Neuronal stem cell (in vitro differentiated cells): ENCODE data around the gene MDP1.
A peak's percentile ranks its signal among the peaks of the same experiment; 100 is the strongest.

Experiments used
- DNase-seq: peaks from one replicate; pipeline ENCODE4 v3.0.0-alpha.2; 2013; ENCODE audit warnings: low spot score
- H2AFZ ChIP-seq: one replicate; pipeline ENCODE4 v1.6.1; 2013; ENCODE audit warnings: mild to moderate bottlenecking, low read length, inconsistent platforms
- H2AK5ac ChIP-seq: 2 replicates; pipeline ENCODE4 v1.6.1; 2013; ENCODE audit warnings: low read depth, mild to moderate bottlenecking, inconsistent platforms, low read length, moderate library complexity, mixed read lengths
- H2BK120ac ChIP-seq: 2 replicates; pipeline ENCODE4 v1.6.1; 2013; ENCODE audit warnings: low read depth, mild to moderate bottlenecking, inconsistent platforms, low read length, moderate library complexity, mixed read lengths
- H2BK12ac ChIP-seq: one replicate; pipeline ENCODE4 v1.6.1; 2013; ENCODE audit warnings: low read length, inconsistent platforms
- H2BK15ac ChIP-seq: 2 replicates; pipeline ENCODE4 v1.6.1; 2013; ENCODE audit warnings: mild to moderate bottlenecking, low read length, inconsistent platforms, mixed read lengths
- H2BK5ac ChIP-seq: one replicate; pipeline ENCODE4 v1.6.1; 2013; ENCODE audit warnings: inconsistent platforms, mild to moderate bottlenecking, low read length, moderate library complexity
- H3K14ac ChIP-seq: one replicate; pipeline ENCODE4 v1.6.1; 2013; ENCODE audit warnings: low read length, inconsistent platforms
- H3K18ac ChIP-seq: 2 replicates; pipeline ENCODE4 v1.6.1; 2013; ENCODE audit warnings: low read length, inconsistent platforms
- H3K23ac ChIP-seq: 2 replicates; pipeline ENCODE4 v1.6.1; 2013; ENCODE audit warnings: low read depth, mild to moderate bottlenecking, mixed read lengths, low read length, inconsistent platforms; ENCODE audit not compliant: poor library complexity
- H3K27ac ChIP-seq: replicated peaks from 3 replicates; pipeline ENCODE4 v1.5.1; 2013; ENCODE audit warnings: low read length, inconsistent platforms
- H3K27me3 ChIP-seq, 3 experiments: 2 replicates each; pipeline ENCODE4 v1.6.1; 2013; ENCODE audit warnings: low read length in 3 of 3, mild to moderate bottlenecking in 2 of 3, inconsistent platforms in 1 of 3, low read depth in 1 of 3, mixed read lengths in 1 of 3, moderate library complexity in 1 of 3; ENCODE audit not compliant: control insufficient read depth in 3 of 3, insufficient read depth in 3 of 3
- H3K36me3 ChIP-seq, 2 donors: replicated peaks in 1 of 2; 2 replicates each; pipeline ENCODE4 v1.6.1; 2013; ENCODE audit warnings: low read length in 2 of 2; ENCODE audit not compliant: control insufficient read depth in 2 of 2, insufficient read depth in 2 of 2
- H3K4ac ChIP-seq: 2 replicates; pipeline ENCODE4 v1.6.1; 2013; ENCODE audit warnings: inconsistent platforms, mild to moderate bottlenecking, low read length, moderate library complexity
- H3K4me1 ChIP-seq, 2 donors: 1 replicate in 1 of 2; 2 replicates in 1 of 2; pipeline ENCODE4 v1.6.1; 2013; ENCODE audit warnings: low read length in 2 of 2, low read depth in 1 of 2; ENCODE audit not compliant: control insufficient read depth in 2 of 2, insufficient read depth in 1 of 2
- H3K4me2 ChIP-seq: one replicate; pipeline ENCODE4 v1.6.1; 2013; ENCODE audit warnings: mild to moderate bottlenecking, low read length, inconsistent platforms; ENCODE audit not compliant: insufficient read depth, poor library complexity, severe bottlenecking
- H3K4me3 ChIP-seq, 2 donors: 2 replicates each; pipeline ENCODE4 v1.5.1; 2013; ENCODE audit warnings: low read length in 2 of 2, mild to moderate bottlenecking in 2 of 2, inconsistent platforms in 1 of 2, moderate library complexity in 1 of 2
- H3K79me1 ChIP-seq: one replicate; pipeline ENCODE4 v1.6.1; 2013; ENCODE audit warnings: low read depth, mild to moderate bottlenecking, inconsistent platforms, low read length, moderate library complexity
- H3K9ac ChIP-seq: one replicate; pipeline ENCODE4 v1.6.1; 2013; ENCODE audit warnings: mild to moderate bottlenecking, low read depth, low read length, inconsistent platforms; ENCODE audit not compliant: poor library complexity
- H3K9me3 ChIP-seq, 2 donors: replicated peaks in 1 of 2; 2 replicates each; pipeline versions ENCODE3 to v1.6.1; 2013; ENCODE audit warnings: low read length in 2 of 2, mild to moderate bottlenecking in 2 of 2, inconsistent platforms in 1 of 2, low read depth in 1 of 2, mixed read lengths in 1 of 2, moderate library complexity in 1 of 2; ENCODE audit not compliant: control insufficient read depth in 2 of 2, insufficient read depth in 1 of 2
- H4K8ac ChIP-seq: one replicate; pipeline ENCODE4 v1.6.1; 2013; ENCODE audit warnings: low read depth, mild to moderate bottlenecking, inconsistent platforms, low read length, moderate library complexity
- H4K91ac ChIP-seq: one replicate; pipeline ENCODE4 v1.6.1; 2013; ENCODE audit warnings: low read length, low read depth, mild to moderate bottlenecking, inconsistent platforms; ENCODE audit not compliant: poor library complexity
- WGBS, 2 donors: extraction: QIAGEN DNeasy Blood & Tissue Kit; methylation state at CpG; one replicate each; pipeline ENCODE4 v1.1.7; 2013; ENCODE audit warnings: missing lambda C conversion rate in 2 of 2, mixed read lengths in 1 of 2; ENCODE audit not compliant: insufficient read length in 2 of 2, insufficient replicate concordance in 1 of 2; ENCODE audit errors: extremely low coverage in 2 of 2; 5-methylcytosine and 5-hydroxymethylcytosine counted together

MDP1 gene

DNA sequence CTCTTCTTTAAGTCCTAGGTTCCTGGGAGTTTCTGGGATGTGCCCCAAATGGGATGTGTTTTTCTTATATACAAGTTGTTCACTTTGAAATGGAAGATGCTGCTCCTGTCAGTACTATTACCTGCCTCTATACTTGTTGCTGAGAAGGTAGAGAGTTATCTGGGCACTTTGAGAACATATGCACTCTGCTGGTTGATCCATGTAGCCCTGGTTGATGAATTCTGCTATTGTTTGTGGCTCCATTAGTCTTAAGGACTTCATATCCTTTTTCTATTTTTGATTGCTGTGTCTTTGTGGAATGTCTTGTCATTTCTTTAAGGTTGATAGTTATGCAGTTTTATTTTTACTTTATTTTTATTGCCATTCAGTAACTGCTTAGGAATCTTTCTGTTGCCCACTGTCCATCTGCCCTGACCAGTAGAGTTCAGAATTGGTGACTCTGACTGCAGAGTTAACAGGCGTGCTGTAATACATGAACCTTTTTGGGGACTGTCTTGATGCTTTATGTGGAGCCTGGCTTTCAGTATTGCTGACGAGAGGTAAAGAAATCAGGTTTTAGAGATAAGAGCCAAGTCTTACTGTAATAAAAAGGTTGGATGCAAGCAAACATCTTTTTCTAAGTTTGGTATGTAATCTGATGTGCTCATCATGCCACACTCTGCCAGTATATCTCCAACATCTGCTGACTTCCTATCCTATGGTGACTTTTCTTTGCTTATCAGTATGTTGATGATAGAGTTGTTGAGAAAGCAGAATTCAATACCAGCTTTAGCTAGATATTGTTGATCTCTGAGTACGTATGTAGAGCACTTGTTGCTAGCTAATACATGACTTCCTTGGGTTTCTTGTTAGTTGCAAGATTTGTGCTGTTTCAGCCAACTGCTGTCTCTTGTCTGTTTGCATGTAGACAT, 18.5 kb upstream of the MDP1 start:
- no peak overlapping the region for H2BK120ac ChIP-seq
- no peak overlapping the region for H3K14ac ChIP-seq
- no peak overlapping the region for H2BK15ac ChIP-seq
- H2BK12ac ChIP-seq = no peak overlapping the region
- no peak for DNase-seq
- H4K91ac ChIP-seq = no peak overlapping the region
- H3K4ac ChIP-seq = no peak overlapping the region
- no peak overlapping the region for H4K8ac ChIP-seq
- H3K23ac ChIP-seq = no peak overlapping the region
- no peak overlapping the region for H2AFZ ChIP-seq
- no peak overlapping the region for H3K4me3 ChIP-seq
- H3K27ac ChIP-seq = no peak overlapping the region
- peaks cover 25 to 59% of the 10 kb centered on the region in 2 donors for H3K36me3 ChIP-seq
- no peak overlapping the region for H2BK5ac ChIP-seq
- H3K4me1 ChIP-seq = peaks cover 9 to 11% of the 10 kb centered on the region in 2 donors
- H3K27me3 ChIP-seq = no peaks in the 10 kb centered on the region
- no peak overlapping the region for H3K4me2 ChIP-seq
- no CpG with 5 or more reads among the region's 3 CpGs for WGBS, 2 donors
- no peaks in the 10 kb centered on the region for H3K9me3 ChIP-seq
- no peak overlapping the region for H3K18ac ChIP-seq
- no peak overlapping the region for H2AK5ac ChIP-seq
- peaks cover 5% of the 10 kb centered on the region for H3K79me1 ChIP-seq
- H3K9ac ChIP-seq = no peak overlapping the region

DNA sequence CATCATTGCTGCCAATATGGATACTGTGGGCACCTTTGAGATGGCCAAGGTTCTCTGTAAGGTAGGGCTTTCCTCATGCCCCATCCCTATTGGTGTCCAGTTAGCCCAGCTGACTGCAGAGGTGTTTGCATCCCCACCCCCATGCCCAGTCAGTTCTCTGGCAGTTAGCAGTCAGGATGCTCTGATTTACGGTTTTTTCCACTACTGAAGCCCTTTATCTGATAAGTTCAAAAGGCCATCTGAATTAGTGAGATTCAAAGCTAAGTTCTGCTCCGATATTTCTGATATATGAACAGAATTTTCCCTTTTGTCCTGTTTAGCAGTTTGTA, 17.6 kb upstream of the MDP1 start:
- Histone ChIP-seq H4K91ac (no peak overlapping the region), H3K18ac (no peak overlapping the region), H3K36me3 (peaks cover 19 to 51% of the 10 kb centered on the region in 2 donors), H2BK120ac (no peak overlapping the region), H3K4me1 (peaks cover 9 to 11% of the 10 kb centered on the region in 2 donors), H3K27me3 (no peaks in the 10 kb centered on the region), H3K23ac (no peak overlapping the region), H3K79me1 (peaks cover 5% of the 10 kb centered on the region), H2BK12ac (no peak overlapping the region), H3K9me3 (no peaks in the 10 kb centered on the region), H3K9ac (no peak overlapping the region), H2AFZ (no peak overlapping the region), H2BK5ac (no peak overlapping the region), H2AK5ac (no peak overlapping the region), H3K4me2 (no peak overlapping the region), H2BK15ac (no peak overlapping the region), H3K4ac (no peak overlapping the region), H3K27ac (no peak overlapping the region), H3K4me3 (peak overlapping the region in 1 of 2 donors; percentile 86), H3K14ac (no peak overlapping the region), H4K8ac (no peak overlapping the region)
- no CpG with 5 or more reads among the region's 2 CpGs for WGBS, 2 donors
- no peak for DNase-seq

- H4K91ac ChIP-seq = no peak within 1 kb of the TSS
Observed at GRCh38 chr14:24232645-24233537, 17.0 kb upstream of the MDP1 start, which contains the start of gene GMPR2. Gene GMPR2 (plus strand): TSS chr14:24232929. CDS start chr14:24233254, 325 bp downstream.

More at GRCh38 chr14:24232645-24233537, 17.0 kb upstream of the MDP1 start, which contains the start of gene GMPR2:
- peak within 1 kb of the TSS; percentile 35 for H2BK15ac ChIP-seq
- H3K36me3 ChIP-seq = peaks cover 16 to 50% of the 10 kb centered on the region in 2 donors
- no peaks in the 10 kb centered on the region for H3K27me3 ChIP-seq
- peak within 1 kb of the TSS; percentile 99 for H2AFZ ChIP-seq
- peak within 1 kb of the TSS; percentile 94 for H3K27ac ChIP-seq
- peak within 1 kb of the TSS; percentile 8 for H3K23ac ChIP-seq
- peak within 1 kb of the TSS; percentile 86 to 87 for H3K4me3 ChIP-seq
- peak within 1 kb of the TSS; percentile 99 for H3K18ac ChIP-seq
- no peak within 1 kb of the TSS for H2BK12ac ChIP-seq
- H3K4me1 ChIP-seq = peaks cover 9 to 11% of the 10 kb centered on the region in 2 donors
- no peak within 1 kb of the TSS for H2BK120ac ChIP-seq
- H4K8ac ChIP-seq = no peak within 1 kb of the TSS
- no peaks in the 10 kb centered on the region for H3K9me3 ChIP-seq
- peak within 1 kb of the TSS; percentile 87 for H3K14ac ChIP-seq
- H3K4ac ChIP-seq = no peak within 1 kb of the TSS
- no peak for DNase-seq
- H3K9ac ChIP-seq = peak within 1 kb of the TSS; percentile 92
- peak within 1 kb of the TSS; percentile 14 for H2BK5ac ChIP-seq
- peak within 1 kb of the TSS; percentile 12 for H2AK5ac ChIP-seq
- H3K4me2 ChIP-seq = peak within 1 kb of the TSS; percentile 90
- H3K79me1 ChIP-seq = peaks cover 5% of the 10 kb centered on the region
- WGBS, 2 donors = no CpG with 5 or more reads among the region's 38 CpGs
